Stimulated activated CD4-positive, alpha-beta T cell treated with anti-CD3 and anti-CD28 coated beads, Interleukin-2, amount 100 ng/mL, for 24 hours (primary cell): ENCODE measurements around the gene TEPSIN.

Experiments used
- DNase-seq, 2 donors: peaks; one replicate each; pipeline ENCODE4 v3.0.0-alpha.2; 2020

TEPSIN gene

DNA sequence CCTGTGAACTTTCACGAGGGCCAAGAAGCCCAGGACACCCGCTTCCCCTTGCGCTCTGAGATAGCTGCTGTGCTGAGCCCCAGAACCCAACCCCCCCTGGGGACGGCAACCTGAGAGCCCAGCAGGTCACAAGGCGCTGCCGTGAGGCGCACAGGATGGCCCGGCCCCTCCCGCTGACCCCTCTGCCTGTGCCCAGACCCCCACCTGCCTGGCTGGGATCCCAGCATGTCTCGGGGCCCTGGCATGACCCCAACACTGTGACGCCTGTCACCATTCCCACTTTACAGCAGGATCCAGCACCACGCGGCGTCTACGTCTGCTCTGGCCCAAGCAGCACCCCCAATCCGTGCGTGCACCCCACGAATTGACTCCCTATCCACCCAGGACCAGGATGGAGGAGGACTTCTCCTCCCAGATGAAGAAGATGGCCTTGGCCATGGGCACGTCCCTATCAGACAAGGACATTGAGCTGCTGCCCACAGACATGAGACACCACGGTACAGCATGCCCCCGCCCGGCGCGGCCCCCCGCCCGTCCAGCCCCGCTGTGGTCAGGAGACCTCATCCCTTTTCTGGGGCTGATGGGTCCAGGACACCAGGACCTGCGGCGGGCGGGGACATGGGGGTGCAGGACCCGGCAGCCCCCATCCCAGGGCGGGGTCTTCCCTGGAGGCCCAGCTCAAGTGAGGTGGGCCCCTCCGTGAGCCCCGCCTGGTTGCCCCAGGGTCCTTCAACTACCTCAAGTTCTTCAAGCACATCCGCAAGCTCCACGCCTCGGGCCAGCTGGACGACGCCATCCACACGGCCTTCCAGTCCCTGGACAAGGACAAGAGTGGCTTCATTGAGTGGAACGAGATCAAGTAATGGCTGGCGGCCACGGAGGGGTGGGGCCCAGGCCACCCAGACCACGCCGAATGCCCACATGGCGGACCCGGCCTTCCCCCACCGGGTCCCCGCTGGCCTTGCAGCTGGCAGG lies 57.7 kb downstream of the TEPSIN start:
- no peak for DNase-seq

- no peak for DNase-seq
These were observed 59.0 kb downstream of the TEPSIN start for GRCh38 chr17:81179861-81180260.

DNA sequence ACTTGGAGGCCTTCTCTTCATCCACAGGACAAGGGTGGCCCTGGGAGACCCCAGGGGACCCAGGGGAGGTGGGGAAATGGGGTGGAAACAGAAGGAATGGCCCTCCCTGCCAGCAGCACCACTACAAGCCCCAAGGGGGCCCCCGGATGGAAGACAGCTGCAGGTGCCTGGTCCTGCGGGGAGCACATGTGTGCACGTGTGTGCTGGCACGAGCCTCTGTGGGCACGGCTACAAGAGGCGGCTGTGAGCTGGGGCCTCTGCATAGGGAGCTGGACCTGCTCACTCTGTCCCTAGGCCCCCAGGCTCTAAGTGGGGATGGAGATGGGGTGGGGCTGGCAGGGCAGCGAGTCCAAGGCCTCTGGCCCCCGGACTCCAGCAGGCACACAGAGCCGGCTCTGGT lies 59.6 kb downstream of the TEPSIN start:
- DNase-seq = no peak
